Uterus (tissue), 2 donors: Measurements from ENCODE around the gene KCNQ1OT1.

Experiments used
- POLR2A ChIP-seq, 2 donors: fragments of 450-650 bp; IDR thresholded peaks; one replicate each; pipeline ENCODE4 v1.6.1; 2016; ENCODE audit warnings: antibody characterized with exemption in 2 of 2, mild to moderate bottlenecking in 1 of 2, moderate library complexity in 1 of 2
- TF ChIP-seq, protein P1 (sequence below), 4 experiments: fragments of 200-600 bp in 2 of 4; fragments of 450-650 bp in 2 of 4; sonication (generic) in 2 of 4; IDR thresholded peaks; one replicate each; pipeline ENCODE4 v1.5.1; 2016 to 2019; ENCODE audit warnings: antibody characterized with exemption in 4 of 4, mild to moderate bottlenecking in 2 of 4, moderate library complexity in 1 of 4

DNA sequence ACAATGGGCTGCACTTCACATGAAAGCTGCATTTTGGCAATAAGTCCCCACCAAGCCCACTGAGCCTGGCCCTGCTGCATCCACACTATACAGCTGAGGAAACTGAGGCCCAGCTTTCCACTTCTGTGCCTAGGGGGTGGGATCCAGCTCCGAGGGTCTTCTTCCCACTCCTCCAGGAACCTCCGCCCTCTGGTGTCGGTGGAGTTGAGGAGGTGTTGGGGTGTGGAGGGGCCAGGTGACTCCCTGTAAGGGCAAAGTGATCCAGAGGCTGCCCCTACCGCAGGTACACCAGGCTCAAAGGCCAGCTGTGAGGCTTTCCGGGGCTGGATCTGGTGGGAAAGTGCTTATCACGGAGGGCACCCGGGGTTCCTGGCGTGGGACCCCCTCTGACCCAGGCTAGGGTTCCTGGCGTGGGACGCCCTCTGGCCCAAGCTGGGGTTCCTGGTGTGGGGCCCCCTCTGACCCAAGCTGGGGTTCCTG, 130.0 kb downstream of the KCNQ1OT1 start:
- TF ChIP-seq, protein P1, sequence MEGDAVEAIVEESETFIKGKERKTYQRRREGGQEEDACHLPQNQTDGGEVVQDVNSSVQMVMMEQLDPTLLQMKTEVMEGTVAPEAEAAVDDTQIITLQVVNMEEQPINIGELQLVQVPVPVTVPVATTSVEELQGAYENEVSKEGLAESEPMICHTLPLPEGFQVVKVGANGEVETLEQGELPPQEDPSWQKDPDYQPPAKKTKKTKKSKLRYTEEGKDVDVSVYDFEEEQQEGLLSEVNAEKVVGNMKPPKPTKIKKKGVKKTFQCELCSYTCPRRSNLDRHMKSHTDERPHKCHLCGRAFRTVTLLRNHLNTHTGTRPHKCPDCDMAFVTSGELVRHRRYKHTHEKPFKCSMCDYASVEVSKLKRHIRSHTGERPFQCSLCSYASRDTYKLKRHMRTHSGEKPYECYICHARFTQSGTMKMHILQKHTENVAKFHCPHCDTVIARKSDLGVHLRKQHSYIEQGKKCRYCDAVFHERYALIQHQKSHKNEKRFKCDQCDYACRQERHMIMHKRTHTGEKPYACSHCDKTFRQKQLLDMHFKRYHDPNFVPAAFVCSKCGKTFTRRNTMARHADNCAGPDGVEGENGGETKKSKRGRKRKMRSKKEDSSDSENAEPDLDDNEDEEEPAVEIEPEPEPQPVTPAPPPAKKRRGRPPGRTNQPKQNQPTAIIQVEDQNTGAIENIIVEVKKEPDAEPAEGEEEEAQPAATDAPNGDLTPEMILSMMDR (IDR thresholded peaks at IDR 0.05), result no peak
- TF ChIP-seq POLR2A (IDR thresholded peaks at IDR 0.05), result no peak
